ENCODE data around the gene FETUB.

The FETUB gene

GRCh38 chr3:186599142-186599784, 40.9 kb upstream of the FETUB start (continued):
- TF ChIP-seq ZNF488 (tag by site-specific recombination; IDR thresholded peaks at IDR 0.05) (no peak), ZBTB10 (tag by site-specific recombination; IDR thresholded peaks at IDR 0.05) (no peak), ZSCAN5A (tag by site-specific recombination; IDR thresholded peaks at IDR 0.05) (no peak), ZNF555 (tag by site-specific recombination; conservative IDR thresholded peaks at IDR 0.05) (no peak), ZNF704 (tag by site-specific recombination; IDR thresholded peaks at IDR 0.05) (no peak), ZNF426 (tag by site-specific recombination; IDR thresholded peaks at IDR 0.05) (no peak), ZNF138 (tag by site-specific recombination; IDR thresholded peaks at IDR 0.05; ENCODE audit: borderline replicate concordance) (no peak), ZNF19 (tag by site-specific recombination; IDR thresholded peaks at IDR 0.05; ENCODE audit: low read depth) (no peak), ZNF16 (tag by site-specific recombination; IDR thresholded peaks at IDR 0.05; ENCODE audit: low read depth) (no peak), ZNF623 (tag by site-specific recombination; IDR thresholded peaks at IDR 0.05) (no peak)

GRCh38 chr3:186599785-186600166, 40.4 kb upstream of the FETUB start:
- no peaks in the 10 kb centered on the region for H3K9me3 ChIP-seq (ENCODE audit: control insufficient read depth, insufficient read depth, low read depth, low read length)
- ChIA-PET CTCF (interaction anchor here (3.4 kb wide), 1 partner anchor 16 kb away, joined by 20 read pairs; no protein-coding TSS in a partner anchor), POLR2A (no interaction called here)
- H3K4me1 ChIP-seq (ENCODE audit: control insufficient read depth, insufficient read depth, low read length), result no peaks in the 10 kb centered on the region
- no peak overlapping the region for H3K27ac ChIP-seq (ENCODE audit: extremely low read depth, low read depth, low read length)
- H3K4me3 ChIP-seq (ENCODE audit: low read depth, low read length), result no peak overlapping the region
- no peaks in the 10 kb centered on the region for H3K36me3 ChIP-seq (ENCODE audit: control insufficient read depth in 2 of 2, insufficient read depth in 1 of 2, low read length in 2 of 2)
- TF ChIP-seq ZNF174 (tag by site-specific recombination; IDR thresholded peaks at IDR 0.05) (no peak), ZBTB49 (tag by site-specific recombination; IDR thresholded peaks at IDR 0.05; ENCODE audit: low read depth) (no peak), BCL11B (tag by site-specific recombination; IDR thresholded peaks at IDR 0.05; ENCODE audit: low read depth) (no peak), ZNF513 (tag by site-specific recombination; IDR thresholded peaks at IDR 0.05) (no peak), ZNF670 (tag by site-specific recombination; IDR thresholded peaks at IDR 0.05; ENCODE audit: low read depth) (no peak), ZNF48 (tag by site-specific recombination; IDR thresholded peaks at IDR 0.05) (no peak), ZNF175 (tag by site-specific recombination; IDR thresholded peaks at IDR 0.05) (no peak), ZNF518A (tag by site-specific recombination; conservative IDR thresholded peaks at IDR 0.05; ENCODE audit: low read depth) (no peak), MYNN (tag by site-specific recombination; IDR thresholded peaks at IDR 0.05; ENCODE audit: borderline replicate concordance) (no peak), ZNF404 (tag by site-specific recombination; IDR thresholded peaks at IDR 0.05) (no peak), KLF8 (tag by site-specific recombination; IDR thresholded peaks at IDR 0.05) (no peak)
